ENCODE results near the gene CES5A. TPM values are rescaled to one million over a fixed set of nuclear protein-coding genes. Genes with fewer than 3 reads are reported as not detected.
"Not testable (repeated sequence)": the region's sequence is repeated elsewhere in the genome, so short reads cannot be mapped to it uniquely, and the experiment has no call there.

CES5A gene
- total RNA-seq, 1 donor from 2014 or later, result not detected

GRCh38 chr16:55873122-55873521 lies 2.1 kb downstream of the CES5A start:
- intact Hi-C loops (cut with DNase I), result no loop called here
- Histone ChIP-seq H3K27ac (no peak overlapping the region), H3K4me1 (no peaks in the 10 kb centered on the region), H3K4me3 (no peak overlapping the region), H3K36me3 (no peaks in the 10 kb centered on the region), H3K9me3 (no peaks in the 10 kb centered on the region), H3K27me3 (no peaks in the 10 kb centered on the region)
- DNase-seq (ENCODE audit: low spot score in 2 of 2), result no peak
- no peak for TF ChIP-seq CTCF (IDR thresholded peaks at IDR 0.05)

- intact Hi-C loops (cut with DNase I), result no loop called here
- H3K27ac ChIP-seq, result no peak overlapping the region
- H3K4me1 ChIP-seq, result no peaks in the 10 kb centered on the region
- no peak overlapping the region for H3K4me3 ChIP-seq
- H3K27me3 ChIP-seq, result no peaks in the 10 kb centered on the region
- DNase-seq (ENCODE audit: low spot score in 2 of 2), result no peak
- H3K9me3 ChIP-seq, result no peaks in the 10 kb centered on the region
- H3K36me3 ChIP-seq, result no peaks in the 10 kb centered on the region
- TF ChIP-seq CTCF (IDR thresholded peaks at IDR 0.05), result no peak
Measured at GRCh38 chr16:55872130-55872529, 3.0 kb downstream of the CES5A start.

GRCh38 chr16:55871411-55872038 lies 3.6 kb downstream of the CES5A start:
- intact Hi-C loops (cut with DNase I), result no loop called here
- Histone ChIP-seq H3K4me3 (no peak overlapping the region), H3K27me3 (no peaks in the 10 kb centered on the region), H3K4me1 (no peaks in the 10 kb centered on the region), H3K36me3 (no peaks in the 10 kb centered on the region), H3K27ac (no peak overlapping the region), H3K9me3 (no peaks in the 10 kb centered on the region)
- no peak for TF ChIP-seq CTCF (IDR thresholded peaks at IDR 0.05)
- no peak for DNase-seq (ENCODE audit: low spot score in 2 of 2)

GRCh38 chr16:55868980-55869379 lies 6.2 kb downstream of the CES5A start:
- Histone ChIP-seq H3K27me3 (no peaks in the 10 kb centered on the region), H3K27ac (no peak overlapping the region), H3K4me3 (no peak overlapping the region), H3K4me1 (no peaks in the 10 kb centered on the region), H3K36me3 (no peaks in the 10 kb centered on the region), H3K9me3 (no peaks in the 10 kb centered on the region)
- TF ChIP-seq CTCF (IDR thresholded peaks at IDR 0.05), result no peak
- no peak for DNase-seq (ENCODE audit: low spot score in 2 of 2)
- intact Hi-C loops (cut with DNase I), result no loop called here

GRCh38 chr16:55868137-55868536 lies 7.0 kb downstream of the CES5A start:
- no peak overlapping the region for H3K27ac ChIP-seq
- intact Hi-C loops (cut with DNase I), result no loop called here
- H3K4me1 ChIP-seq, result no peaks in the 10 kb centered on the region
- no peaks in the 10 kb centered on the region for H3K36me3 ChIP-seq
- no peak overlapping the region for H3K4me3 ChIP-seq
- no peaks in the 10 kb centered on the region for H3K9me3 ChIP-seq
- H3K27me3 ChIP-seq, result no peaks in the 10 kb centered on the region
- no peak for TF ChIP-seq CTCF (IDR thresholded peaks at IDR 0.05)
- no peak for DNase-seq (ENCODE audit: low spot score in 2 of 2)

- no peak overlapping the region for H3K4me3 ChIP-seq
- intact Hi-C loops (cut with DNase I), result no loop called here
- no peaks in the 10 kb centered on the region for H3K27me3 ChIP-seq
- no peaks in the 10 kb centered on the region for H3K4me1 ChIP-seq
- H3K27ac ChIP-seq, result no peak overlapping the region
- no peak for DNase-seq (ENCODE audit: low spot score in 2 of 2)
- no peaks in the 10 kb centered on the region for H3K36me3 ChIP-seq
- H3K9me3 ChIP-seq, result no peaks in the 10 kb centered on the region
- no peak for TF ChIP-seq CTCF (IDR thresholded peaks at IDR 0.05)
Measured at GRCh38 chr16:55861288-55861687, 13.9 kb downstream of the CES5A start.

GRCh38 chr16:55857650-55858049 lies 17.5 kb downstream of the CES5A start:
- H3K9me3 ChIP-seq; DNase-seq (ENCODE audit: low spot score in 2 of 2); H3K4me1 ChIP-seq; intact Hi-C loops (cut with DNase I); H3K4me3 ChIP-seq; H3K36me3 ChIP-seq; H3K27ac ChIP-seq; H3K27me3 ChIP-seq: not testable (repeated sequence)

All from ascending aorta (tissue), 2 donors.